HG03045 (cell line): ENCODE measurements around the gene SYNDIG1.

Experiments
- ATAC-seq: cut with Tn5 transposase; IDR thresholded peaks from one replicate; pipeline ENCODE4 v1.9.1; 2021; ENCODE audit warnings: mild to moderate bottlenecking, moderate library complexity; ENCODE audit not compliant: unreplicated experiment

The SYNDIG1 gene

DNA sequence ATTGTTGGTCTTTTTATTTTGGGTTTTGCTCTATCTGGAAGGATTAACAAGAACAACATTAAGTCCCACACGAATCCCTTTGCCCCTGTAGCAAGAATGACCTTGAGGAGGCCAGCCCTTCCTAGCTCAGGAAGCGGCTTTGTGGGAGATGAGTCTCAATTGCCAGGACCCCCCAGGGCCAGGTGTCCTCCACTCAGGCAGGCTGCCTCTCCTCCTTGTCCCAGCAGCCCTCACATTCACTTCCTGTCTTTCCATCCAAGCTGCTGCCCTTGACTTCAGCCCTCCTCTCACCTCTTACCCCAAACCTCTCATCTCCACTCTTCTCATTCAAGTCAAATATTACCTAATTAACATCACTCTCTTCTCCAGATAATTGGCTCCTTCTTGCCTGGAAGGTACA lies 22.6 kb upstream of the SYNDIG1 start:
- no peak for ATAC-seq

DNA sequence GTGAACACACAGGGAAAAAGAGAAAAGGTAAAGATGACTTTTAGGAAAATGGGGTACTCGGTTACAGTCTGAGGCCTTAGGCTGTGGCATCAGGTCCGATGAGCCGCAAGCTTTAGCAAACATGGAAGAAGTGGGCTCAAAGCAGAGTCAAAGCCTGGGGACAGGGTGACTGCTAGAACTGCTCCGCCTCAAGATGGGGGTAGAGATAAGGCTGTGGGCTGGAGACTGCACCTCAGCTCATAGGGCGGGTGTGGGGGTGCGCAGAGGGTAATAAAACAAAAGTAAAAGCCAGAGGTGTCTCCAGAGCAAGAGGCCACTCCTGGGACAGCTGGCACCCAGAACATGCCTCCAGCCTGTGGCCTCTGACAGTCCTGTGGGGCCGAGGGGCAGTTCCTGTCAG lies 21.3 kb upstream of the SYNDIG1 start:
- ATAC-seq, result no peak

DNA sequence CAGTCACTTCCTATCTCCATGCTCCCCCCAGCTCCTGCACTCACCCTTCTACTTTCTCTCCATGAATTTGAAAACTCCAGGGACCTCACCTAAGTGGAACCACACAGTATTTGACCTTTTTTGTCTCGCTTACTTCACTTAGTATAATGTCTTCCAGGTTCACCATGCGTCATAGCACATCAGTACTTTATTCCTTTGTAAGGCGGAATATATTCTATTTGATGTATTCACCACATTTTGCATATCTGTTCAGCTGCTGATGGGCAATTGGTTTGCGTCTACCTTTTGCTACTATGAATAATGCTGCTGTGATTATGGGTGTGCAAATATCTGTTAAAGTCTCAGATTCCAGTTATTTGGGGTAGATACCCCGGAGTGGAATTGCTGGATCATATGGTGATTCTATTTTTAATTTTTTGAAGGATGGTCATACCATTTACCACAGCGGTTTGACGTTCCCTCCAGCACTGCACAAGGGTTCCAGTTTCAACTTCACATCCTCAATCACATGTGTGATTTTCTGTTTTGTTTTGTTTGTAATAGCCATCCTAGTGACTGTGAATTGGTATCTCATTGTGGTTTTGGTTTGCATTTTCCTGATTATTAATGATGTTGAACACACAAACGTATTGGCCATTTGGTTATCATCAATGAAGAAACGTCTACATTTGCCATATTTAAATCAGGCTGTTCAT lies 20.3 kb upstream of the SYNDIG1 start:
- ATAC-seq, result no peak

DNA sequence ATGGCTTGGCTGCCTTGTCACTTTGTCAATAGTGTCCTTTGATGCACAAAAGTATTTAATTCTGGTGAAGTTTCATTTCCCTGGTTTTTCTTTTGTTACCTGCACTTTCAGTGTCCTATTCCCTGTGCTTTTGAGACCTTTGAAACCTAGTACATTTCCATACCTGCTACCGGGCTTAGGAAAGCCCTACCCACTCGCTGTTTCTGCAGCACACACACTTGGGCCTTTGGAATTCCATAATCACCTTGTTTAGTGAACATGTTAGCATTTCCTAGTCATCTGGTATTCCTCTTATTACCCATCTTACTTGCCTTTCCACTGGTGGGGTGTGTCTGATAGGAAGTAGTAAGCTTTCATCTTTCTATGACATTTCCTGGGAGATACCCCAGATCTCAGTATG lies 19.3 kb upstream of the SYNDIG1 start:
- ATAC-seq, result no peak

DNA sequence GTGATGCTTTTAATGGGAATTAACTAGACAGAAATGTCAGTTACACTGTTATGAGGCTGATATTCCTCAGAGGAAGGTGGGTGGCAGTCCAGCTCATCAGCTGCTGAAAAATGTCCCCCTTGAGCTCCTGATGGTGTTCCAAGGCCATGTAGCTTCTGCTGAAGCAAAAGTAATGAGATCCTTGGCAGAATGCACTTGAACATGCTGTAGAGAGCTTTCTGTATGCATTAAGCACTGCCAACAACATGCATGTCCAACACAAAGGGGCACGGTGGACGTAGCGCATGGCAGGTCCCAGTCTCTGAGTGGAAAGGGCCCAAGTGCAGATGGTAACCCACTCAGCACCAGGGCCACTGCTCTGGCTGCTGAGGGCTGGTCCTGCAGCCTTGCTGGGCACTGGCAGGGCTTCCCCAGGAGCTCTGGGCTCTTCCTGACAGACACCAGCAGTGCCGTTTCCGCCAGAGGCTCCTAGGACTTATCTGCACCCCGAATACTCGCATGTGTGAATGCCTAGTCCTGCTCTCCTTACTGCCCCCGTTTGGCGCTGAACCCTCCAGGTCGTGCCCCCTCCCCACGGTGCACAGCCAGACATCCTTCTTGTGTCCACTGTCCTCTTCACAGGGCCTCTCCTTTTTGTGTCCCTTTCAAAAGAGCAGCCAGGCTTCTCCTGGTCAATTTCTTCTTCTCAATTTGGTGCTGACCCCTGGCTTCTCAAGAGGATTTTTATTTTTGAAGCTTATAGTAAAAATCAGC lies 18.6 kb upstream of the SYNDIG1 start:
- ATAC-seq, result no peak

DNA sequence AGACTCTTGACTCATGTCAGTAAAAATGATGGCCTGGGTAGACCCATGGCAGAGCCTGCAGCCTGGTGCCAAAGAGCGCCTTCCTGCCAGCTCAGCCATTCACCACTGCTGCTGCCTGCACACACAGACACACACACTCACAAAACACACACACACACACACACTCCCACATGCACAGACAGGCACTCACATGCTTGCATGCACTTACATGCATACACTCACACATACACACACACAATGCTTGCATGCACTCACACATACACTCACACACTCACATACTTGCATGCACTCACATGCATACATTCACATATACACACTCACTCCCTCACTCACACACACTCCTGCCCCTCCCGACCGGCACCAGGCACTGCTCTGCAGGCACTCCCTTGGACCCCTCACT lies 18.0 kb upstream of the SYNDIG1 start:
- ATAC-seq, result no peak

DNA sequence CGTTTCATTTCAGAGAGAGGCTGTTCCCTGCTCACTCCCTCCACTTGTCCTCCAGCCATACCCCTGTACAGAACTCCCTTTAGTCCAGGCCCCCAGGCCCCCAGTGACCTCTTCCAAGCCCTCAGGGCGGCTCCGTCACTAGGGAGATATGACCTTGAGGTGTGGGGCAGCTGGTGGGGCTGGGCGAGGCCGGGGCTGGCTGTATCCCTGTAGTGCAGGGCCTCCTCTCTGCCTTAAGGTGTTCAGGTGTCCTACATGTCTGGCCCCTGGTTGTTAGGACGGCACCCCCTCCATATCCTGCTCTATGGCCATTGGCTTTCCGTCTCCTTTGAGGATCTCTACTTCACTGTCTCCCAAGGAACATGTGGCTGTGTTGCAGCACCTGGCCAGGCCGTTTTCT lies 17.4 kb upstream of the SYNDIG1 start:
- ATAC-seq, result no peak

DNA sequence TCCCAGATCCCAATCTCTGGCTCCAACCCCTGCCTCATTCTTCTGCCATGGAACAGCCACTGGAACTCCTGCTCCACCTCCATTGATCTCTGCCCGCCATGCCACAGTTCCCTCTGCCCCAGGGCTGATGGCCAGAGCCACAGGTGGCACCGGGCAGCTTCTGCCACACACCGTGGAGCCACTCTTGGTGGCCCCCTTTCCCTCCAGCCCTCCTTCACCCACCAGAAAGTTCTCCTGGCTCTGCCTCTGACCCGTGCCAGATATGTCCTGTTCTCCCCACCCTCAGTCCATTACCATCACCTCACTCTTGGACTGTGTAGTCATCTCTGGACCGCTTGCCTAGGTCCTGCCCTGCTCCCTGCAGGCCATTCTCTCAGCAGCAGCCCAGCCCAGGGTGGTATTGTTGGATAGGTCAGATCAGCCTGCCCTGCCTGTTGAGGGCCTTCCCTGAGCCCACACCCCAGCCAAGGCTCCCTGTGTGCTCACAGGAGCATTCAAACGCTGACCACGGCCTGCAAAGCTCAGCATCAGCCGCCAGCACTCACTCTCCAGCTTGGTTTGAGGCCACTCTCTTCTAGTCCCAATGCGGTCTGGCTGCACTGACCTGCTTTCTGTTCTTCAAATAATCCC lies 16.8 kb upstream of the SYNDIG1 start:
- ATAC-seq, result no peak

DNA sequence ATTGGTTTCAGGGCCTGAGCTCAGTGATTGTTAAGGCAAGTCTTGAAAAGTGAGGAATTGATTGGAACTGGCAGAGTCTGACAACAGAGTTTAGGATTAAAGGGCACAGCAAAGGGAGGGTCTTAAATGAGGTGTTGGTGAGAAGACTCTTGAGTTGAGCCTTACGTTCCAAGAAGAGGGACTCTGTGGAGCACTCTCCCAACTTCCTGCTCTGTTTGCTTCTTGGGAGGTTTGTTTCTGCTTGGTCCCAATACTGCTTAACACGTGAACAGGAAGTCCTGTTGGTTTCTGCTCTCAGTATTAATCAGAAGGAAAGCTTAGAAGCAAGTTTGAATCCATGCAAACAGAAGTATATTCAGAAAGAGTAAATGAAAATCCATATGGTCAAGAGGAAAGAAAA lies 15.6 kb upstream of the SYNDIG1 start:
- no peak for ATAC-seq

DNA sequence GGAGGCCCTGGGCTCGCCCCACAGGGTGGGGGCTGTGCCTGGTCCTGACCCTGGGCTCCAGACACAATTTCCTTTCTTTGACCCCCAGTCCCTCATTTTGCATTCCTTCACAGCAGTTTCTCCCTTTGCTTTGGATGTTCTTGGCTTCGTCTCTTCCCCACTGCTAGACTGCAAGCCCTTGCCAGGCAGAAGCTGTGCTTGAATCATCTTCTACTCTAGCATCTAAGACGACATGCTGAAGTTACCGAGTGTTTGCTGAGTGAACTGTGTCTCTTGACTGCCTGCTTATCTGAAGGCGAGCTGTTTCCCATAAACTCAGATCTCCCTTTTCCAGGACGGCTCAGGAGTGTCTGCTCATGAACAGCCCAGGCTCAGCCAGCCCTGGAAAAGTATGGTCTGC lies 14.3 kb upstream of the SYNDIG1 start:
- ATAC-seq, result no peak

DNA sequence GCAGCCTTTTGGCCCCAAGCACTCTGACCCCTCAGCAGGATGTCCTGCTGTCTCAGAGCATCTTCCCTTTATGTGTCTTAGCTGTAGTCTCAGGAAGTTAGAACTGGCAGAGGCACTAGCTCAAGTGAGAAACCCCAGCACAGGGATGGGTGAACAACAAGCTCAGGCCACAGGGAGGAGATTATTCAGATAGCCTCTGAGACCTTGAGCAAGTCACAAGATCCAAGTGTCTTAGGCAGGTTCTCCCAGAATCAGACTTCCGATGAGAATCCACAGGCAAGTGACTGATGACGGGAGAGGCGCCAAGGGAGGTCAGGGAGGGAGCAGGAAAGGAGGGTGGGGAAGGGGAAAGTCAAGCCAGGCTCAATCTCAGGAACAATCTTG lies 13.0 kb upstream of the SYNDIG1 start:
- ATAC-seq, result no peak

DNA sequence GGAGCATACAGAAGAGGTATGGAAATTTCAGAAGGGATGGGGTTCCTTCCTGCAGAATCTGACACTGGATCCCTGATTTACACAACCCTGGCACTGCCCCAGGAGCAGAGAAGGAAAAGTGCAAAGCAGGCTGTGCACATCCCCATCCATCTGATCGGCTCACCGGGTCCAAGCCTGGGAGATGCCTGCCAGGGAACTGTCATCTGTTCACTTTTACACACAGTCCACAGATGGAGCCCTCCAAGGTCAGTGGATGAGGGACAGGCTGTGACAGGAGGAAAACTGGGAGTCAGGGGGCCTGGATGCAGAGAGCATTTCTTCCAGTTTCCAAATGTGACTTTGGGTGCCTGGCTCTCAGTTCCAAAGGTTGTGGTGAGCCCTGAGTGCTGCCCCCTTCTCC lies 11.0 kb upstream of the SYNDIG1 start:
- no peak for ATAC-seq

DNA sequence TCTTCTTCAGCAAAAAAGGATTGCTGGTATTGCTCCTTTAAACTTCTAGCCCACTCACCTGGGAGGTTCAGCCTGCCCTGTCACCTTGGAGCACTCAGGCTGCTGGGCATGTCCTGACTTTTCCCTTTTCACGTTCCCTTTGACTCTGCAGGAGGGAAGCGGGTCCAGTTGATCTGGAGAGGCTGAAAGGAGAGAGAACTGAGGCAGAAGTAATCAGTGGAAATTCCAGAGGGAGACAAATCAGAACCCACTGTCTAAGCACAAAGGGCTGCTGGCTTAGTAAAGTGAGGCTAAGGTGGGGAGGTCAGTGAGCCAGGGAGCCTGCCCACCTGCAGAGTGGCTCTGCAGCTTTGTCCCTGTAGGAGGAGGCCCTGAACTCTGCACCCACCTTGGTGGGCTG lies 9.7 kb upstream of the SYNDIG1 start:
- ATAC-seq, result no peak

DNA sequence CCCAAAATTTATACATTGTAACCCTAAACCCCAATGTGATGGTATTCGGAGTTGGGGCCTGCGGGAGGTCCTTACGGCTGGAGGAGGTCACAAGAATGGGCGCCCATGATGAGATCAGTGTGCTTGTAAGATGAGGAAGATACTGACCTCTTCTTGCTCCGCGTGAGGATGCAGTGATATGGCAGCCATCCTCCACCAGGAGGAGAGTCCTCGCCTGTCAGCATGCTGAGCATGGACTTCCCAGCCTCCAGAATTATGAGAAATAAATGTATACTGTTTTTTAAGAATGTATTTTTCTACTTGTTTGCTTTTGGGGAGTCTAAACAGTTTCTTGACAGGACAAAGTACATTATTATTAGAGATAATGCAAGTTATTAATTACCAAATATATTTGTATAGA lies 8.7 kb upstream of the SYNDIG1 start:
- ATAC-seq, result no peak

DNA sequence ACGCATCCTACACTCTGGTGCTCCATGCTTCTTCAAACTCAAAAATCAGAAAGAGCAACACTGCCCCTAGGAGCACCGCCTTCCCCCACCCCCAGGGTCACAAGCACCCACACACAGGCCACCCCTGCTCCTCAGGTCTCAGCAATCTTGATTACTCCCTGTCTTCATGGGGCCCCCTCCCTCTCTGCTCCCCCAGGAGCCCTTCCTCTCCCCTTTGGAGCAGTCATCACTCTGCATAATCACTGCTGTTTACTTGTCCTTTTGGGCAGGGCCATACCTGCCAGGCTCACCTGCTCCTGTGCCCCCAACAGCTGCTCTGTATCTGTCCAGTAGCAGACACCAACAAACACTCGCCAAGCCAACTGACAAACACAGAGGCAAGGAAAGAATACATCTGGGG lies 7.6 kb upstream of the SYNDIG1 start:
- ATAC-seq, result no peak

DNA sequence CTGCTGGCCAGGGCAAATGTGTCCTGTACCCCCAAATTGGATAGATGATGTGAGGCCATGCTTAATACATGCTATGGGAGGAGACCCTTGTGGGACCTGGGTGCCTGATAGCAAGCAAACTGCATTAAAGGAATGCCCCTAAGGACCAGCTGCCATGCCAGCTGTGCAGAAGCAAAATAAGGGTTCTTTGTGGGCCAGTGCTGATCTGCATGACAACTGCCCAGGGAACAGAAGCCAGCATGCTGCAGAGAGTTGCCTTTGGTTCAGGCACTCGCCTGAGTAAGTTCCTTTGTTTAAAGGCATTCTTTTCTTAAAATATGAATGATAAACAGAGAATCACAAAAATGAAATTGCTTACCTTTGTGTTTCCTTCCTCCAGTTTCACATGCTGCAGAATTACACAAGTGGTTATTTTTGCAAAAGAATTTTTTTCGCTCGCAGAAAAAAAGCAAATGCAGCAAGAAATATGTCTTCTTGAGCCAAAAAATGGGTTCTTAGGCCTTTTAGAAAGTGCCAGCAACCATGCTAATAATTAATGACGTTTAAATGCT lies 6.9 kb upstream of the SYNDIG1 start:
- ATAC-seq, result no peak

DNA sequence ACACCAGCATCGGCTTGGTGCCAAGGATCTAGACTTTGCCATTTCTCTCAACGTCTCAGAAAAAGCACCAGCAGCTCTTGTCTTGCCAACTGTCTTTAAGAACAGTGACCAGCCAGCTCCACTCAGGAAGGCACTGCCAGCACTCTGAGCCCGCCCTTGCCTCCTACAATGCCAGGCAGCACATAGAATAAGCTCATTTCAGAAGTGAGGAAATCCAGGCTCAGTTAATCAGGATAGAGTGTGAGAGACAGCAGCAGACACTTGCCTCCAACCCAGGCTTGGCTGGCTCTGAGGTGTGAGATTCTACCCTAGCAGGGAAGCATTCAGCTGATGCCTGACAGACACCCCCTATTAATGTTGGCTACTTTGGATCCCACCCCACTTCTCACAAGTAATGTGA lies 4.3 kb upstream of the SYNDIG1 start:
- no peak for ATAC-seq

DNA sequence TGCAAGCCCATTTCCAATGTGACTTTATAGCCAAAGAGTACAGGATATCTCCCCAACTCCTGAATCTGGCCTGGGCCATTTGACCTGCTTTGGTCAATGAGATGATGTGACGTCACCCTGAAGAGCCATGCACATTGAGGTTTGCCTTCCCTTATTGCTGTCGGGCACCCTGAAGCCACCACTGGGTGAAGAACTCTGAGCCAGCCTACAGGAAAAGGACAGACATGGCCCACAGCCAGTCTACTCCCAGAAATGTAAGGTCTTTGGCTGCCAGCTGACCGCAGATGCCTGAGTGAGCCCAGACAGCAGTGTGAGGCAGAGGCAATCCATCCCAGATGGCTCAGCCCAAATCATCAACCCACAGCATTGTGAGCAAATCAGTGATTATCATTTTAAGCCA lies 3.7 kb upstream of the SYNDIG1 start:
- ATAC-seq, result no peak

DNA sequence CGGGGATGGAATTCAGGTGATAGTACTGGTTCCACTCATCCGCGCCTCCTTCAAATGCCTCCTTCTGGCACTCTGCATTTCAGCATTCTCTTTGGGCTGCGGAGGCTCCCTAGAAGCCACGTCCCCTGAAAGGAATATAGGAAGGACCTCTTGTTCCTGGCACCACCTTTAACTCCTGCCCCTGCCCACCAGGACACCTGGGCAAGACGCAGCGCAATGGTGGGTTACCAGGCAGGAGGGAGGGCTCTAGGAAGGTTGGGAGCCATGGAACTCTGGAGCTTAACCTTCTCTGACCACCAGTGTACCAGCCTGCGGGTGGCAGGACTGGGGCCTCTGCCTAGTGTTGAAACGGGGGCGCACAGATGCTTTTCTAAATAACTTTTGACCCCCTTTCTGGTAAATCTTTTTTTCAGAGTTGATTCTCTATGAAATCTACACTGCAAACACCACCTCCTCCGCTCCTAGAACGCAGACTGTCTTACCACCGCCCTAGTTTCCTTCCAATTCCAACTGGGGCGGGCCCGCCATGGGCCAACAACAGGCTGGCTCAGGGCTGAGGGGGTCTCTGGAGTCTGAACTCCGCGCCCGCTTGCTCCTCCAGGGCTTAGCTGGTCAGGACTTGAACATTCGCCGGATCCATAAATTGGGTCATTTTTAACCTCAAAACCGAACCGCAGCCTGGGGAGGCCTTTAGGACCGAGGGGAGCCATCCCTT lies 871 bp upstream of the SYNDIG1 start:
- ATAC-seq, result no peak

DNA sequence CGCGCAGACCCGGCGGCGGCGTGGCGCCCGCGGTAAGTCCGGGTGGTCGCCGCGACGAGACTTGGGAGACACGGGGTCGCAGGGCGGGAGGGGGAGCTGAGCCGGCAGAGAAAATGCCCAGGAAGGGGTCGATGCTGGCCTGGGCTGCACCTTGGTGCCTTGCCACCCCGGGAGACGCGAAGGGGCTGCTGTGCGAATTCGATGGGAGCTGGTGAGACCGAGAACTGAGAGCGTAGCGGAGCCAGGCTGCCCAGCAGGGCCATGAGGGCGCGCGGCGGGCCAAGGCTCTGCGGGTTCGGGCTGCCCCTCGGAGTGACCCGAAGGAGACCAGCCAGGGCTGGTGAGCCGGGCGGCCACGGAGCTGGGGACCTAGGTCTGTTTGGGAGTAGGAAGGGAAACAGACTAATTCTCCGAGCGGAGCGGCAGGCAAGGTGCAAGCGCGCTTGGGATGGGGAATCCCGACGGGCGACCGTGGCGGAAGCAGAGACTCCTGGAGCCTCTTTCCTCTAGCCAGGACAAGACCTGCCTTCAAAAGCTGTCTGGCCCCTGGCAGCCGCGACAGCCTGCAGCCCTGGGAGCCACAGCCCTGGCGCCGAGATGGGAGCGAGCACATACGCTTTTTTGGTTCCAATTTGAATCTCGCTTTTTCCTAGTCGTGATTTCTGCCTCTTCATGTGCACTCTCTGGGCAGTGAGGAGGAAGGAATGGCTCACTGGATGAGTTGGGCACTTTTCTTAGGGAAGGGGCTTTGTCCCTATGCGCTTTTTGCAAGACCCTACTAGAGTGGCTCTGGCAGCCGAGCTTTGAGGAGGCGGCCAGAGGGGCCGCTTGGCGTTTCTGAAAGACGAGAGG lies 691 bp downstream of the SYNDIG1 start:
- ATAC-seq, result no peak
